Stimulated activated naive B cell treated with anti-CD40 and anti-IgM and Interleukin-4, amounts not matched to agents 10 μg/mL and 1 μg/mL and 100 μg/mL, for 72 hours (primary cell): Measurements from ENCODE around the gene C16orf96.

Experiments used
- ATAC-seq, 2 donors: fragments of 150-1000 bp; cut with Tn5 transposase; replicated peaks; 2 replicates each; pipeline ENCODE4 v1.10.0; 2021; ENCODE audit warnings: moderate library complexity in 1 of 2
- DNase-seq: peaks from one replicate; pipeline ENCODE4 v3.0.0; 2021
- H3K27ac Mint-ChIP-seq: one replicate; pipeline ENCODE4 v1.8.0; 2022; ENCODE audit warnings: mild to moderate bottlenecking, mixed read lengths
- H3K27me3 Mint-ChIP-seq, 2 donors: one replicate each; pipeline ENCODE4 v1.8.0; 2022; ENCODE audit warnings: mixed read lengths in 2 of 2
- H3K36me3 Mint-ChIP-seq, 2 donors: one replicate each; pipeline ENCODE4 v1.8.0; 2022; ENCODE audit warnings: mixed read lengths in 2 of 2, mild to moderate bottlenecking in 1 of 2
- H3K4me1 Mint-ChIP-seq, 2 donors: one replicate each; pipeline ENCODE4 v1.8.0; 2022; ENCODE audit warnings: mixed read lengths in 2 of 2, mild to moderate bottlenecking in 1 of 2
- H3K4me3 Mint-ChIP-seq, 2 donors: one replicate each; pipeline ENCODE4 v1.8.0; 2022; ENCODE audit warnings: mild to moderate bottlenecking in 2 of 2, mixed read lengths in 2 of 2, moderate library complexity in 1 of 2
- H3K9me3 Mint-ChIP-seq, 2 donors: one replicate each; pipeline ENCODE4 v1.8.0; 2022; ENCODE audit warnings: mixed read lengths in 2 of 2, mild to moderate bottlenecking in 1 of 2

The C16orf96 gene

GRCh38 chr16:4591191-4591590 is 35.1 kb downstream of the C16orf96 start:
- no peak overlapping the region for H3K4me3 Mint-ChIP-seq
- H3K4me1 Mint-ChIP-seq, result no peaks in the 10 kb centered on the region
- DNase-seq (no peak), ATAC-seq (no peak)
- H3K27ac Mint-ChIP-seq, result no peak overlapping the region
- no peaks in the 10 kb centered on the region for H3K9me3 Mint-ChIP-seq
- H3K36me3 Mint-ChIP-seq, result peaks cover 0 to 1% of the 10 kb centered on the region in 2 donors
- H3K27me3 Mint-ChIP-seq, result peaks cover 0 to 11% of the 10 kb centered on the region in 2 donors

DNA sequence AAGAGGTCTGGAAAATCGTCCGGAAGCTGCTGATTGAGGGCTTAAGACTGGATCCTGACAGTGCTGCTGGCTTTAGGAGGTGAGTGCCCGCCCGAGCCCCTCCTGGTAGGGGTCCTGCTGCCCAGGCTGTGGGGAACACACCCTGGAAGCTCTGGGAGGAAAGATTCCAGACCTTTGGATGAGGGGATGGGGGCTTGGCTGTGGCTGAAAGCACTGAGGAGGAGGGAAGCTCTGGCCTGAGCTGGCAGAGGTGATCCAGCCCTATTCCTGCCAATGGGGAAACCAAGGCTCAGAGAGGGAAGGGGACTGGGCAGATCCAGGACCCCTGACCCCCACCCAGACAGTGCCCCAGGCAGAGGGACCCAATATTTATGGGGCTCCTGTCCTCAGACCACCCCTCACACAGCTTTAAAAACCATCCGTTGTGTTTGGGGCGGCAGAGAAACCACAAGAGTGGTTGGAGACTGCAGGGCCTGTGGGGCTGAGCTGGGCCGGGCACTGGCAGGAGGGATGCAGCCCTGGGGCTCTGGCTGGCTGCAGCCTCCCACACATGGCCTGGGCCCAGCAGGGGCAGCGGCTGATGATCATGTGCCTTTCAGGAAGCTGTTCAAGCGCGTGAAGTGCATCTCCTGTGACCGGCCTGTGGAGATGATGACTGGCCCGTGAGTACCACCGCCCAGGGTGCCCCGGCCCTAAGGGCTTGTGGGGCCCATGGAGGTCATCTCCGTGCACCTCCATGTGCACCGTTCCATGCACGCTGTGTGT is 35.7 kb downstream of the C16orf96 start:
- DNase-seq (no peak), ATAC-seq (no peak)
- Mint-ChIP-seq H3K36me3 (no peaks in the 10 kb centered on the region), H3K4me1 (no peaks in the 10 kb centered on the region), H3K4me3 (no peak overlapping the region), H3K27me3 (peaks cover 0 to 6% of the 10 kb centered on the region in 2 donors), H3K27ac (no peak overlapping the region), H3K9me3 (no peaks in the 10 kb centered on the region)

- DNase-seq, result no peak
- H3K4me3 Mint-ChIP-seq, result no peak overlapping the region
- ATAC-seq, result no peak
- no peaks in the 10 kb centered on the region for H3K4me1 Mint-ChIP-seq
- H3K9me3 Mint-ChIP-seq, result no peaks in the 10 kb centered on the region
- H3K27ac Mint-ChIP-seq, result no peak overlapping the region
- no peaks in the 10 kb centered on the region for H3K27me3 Mint-ChIP-seq
- no peaks in the 10 kb centered on the region for H3K36me3 Mint-ChIP-seq
Measured at GRCh38 chr16:4593086-4593485, 36.9 kb downstream of the C16orf96 start.

- DNase-seq (no peak), ATAC-seq (no peak)
- Mint-ChIP-seq H3K36me3 (no peaks in the 10 kb centered on the region), H3K27me3 (peaks cover 0 to 5% of the 10 kb centered on the region in 2 donors), H3K4me3 (no peak overlapping the region), H3K9me3 (no peaks in the 10 kb centered on the region), H3K4me1 (no peaks in the 10 kb centered on the region), H3K27ac (no peak overlapping the region)
Measured at GRCh38 chr16:4594433-4595410, 38.6 kb downstream of the C16orf96 start.

DNA sequence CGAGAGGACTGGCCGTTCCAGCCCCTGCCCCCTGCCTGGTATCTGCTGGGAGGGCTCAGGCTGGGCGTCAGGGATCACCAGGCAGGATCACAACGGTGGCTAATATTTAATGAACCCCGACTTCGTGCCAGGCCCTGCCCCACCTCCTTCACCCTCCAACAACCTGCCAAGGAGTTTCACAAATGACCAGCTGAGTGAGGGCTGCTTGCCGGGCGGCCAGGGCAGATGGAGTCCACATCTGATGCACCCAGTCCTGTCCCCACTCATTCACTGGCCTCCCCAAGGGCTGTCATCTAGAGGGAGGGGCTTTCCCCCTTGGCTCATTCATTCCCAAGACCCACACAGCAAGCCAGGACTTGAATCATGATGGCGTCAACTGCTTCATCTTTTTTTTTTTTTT is 41.0 kb downstream of the C16orf96 start:
- Mint-ChIP-seq H3K9me3 (no peaks in the 10 kb centered on the region), H3K36me3 (no peaks in the 10 kb centered on the region), H3K27me3 (peaks cover 4 to 15% of the 10 kb centered on the region in 2 donors), H3K4me3 (no peak overlapping the region), H3K27ac (no peak overlapping the region), H3K4me1 (no peaks in the 10 kb centered on the region)
- ATAC-seq (no peak), DNase-seq (no peak)

DNA sequence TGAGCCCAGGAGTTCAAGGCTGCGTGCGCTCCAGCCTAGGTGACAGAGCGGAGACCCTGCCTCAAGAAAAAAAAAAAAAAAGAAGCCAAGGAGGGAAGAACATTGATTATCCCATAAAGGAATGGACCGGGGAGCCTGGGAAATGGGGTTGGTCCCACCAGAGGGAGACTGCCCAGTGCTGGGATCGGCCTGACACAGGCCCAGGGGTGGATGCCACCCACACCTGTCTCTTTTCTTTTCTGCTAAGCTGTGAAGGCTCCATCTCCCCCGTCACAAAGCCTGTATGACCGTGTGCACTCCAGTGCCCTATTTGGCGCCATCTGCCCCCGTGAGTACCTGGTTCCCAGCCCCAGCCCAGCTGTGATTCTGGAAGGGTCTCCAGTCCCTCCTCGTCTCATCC is 42.9 kb downstream of the C16orf96 start:
- H3K27me3 Mint-ChIP-seq, result peaks cover 4 to 17% of the 10 kb centered on the region in 2 donors
- no peak for ATAC-seq
- no peaks in the 10 kb centered on the region for H3K36me3 Mint-ChIP-seq

GRCh38 chr16:4599545-4599944 is 43.4 kb downstream of the C16orf96 start:
- no peaks in the 10 kb centered on the region for H3K9me3 Mint-ChIP-seq
- no peak overlapping the region for H3K27ac Mint-ChIP-seq
- H3K4me1 Mint-ChIP-seq, result no peaks in the 10 kb centered on the region
- no peaks in the 10 kb centered on the region for H3K36me3 Mint-ChIP-seq
- ATAC-seq (no peak), DNase-seq (no peak)
- peaks cover 4 to 17% of the 10 kb centered on the region in 2 donors for H3K27me3 Mint-ChIP-seq
- no peak overlapping the region for H3K4me3 Mint-ChIP-seq

More for the DNA sequence above, 42.9 kb downstream of the C16orf96 start:
- Mint-ChIP-seq H3K4me3 (no peak overlapping the region), H3K27ac (no peak overlapping the region), H3K4me1 (no peaks in the 10 kb centered on the region), H3K9me3 (no peaks in the 10 kb centered on the region)
- DNase-seq, result no peak

GRCh38 chr16:4601036-4601863 is 45.1 kb downstream of the C16orf96 start:
- no peaks in the 10 kb centered on the region for H3K4me1 Mint-ChIP-seq
- no peak overlapping the region for H3K4me3 Mint-ChIP-seq
- no peak for DNase-seq
- no peaks in the 10 kb centered on the region for H3K36me3 Mint-ChIP-seq
- no peaks in the 10 kb centered on the region for H3K9me3 Mint-ChIP-seq
- H3K27ac Mint-ChIP-seq, result no peak overlapping the region
- no peak for ATAC-seq
- H3K27me3 Mint-ChIP-seq, result peaks cover 4 to 17% of the 10 kb centered on the region in 2 donors

- Mint-ChIP-seq H3K36me3 (peaks cover 2% of the 10 kb centered on the region in 2 donors), H3K4me1 (peaks cover 2% of the 10 kb centered on the region in 2 donors), H3K27me3 (peaks cover 4 to 17% of the 10 kb centered on the region in 2 donors), H3K4me3 (no peak overlapping the region), H3K27ac (no peak overlapping the region), H3K9me3 (no peaks in the 10 kb centered on the region)
- no peak for ATAC-seq
- DNase-seq, result no peak
Measured at GRCh38 chr16:4601864-4602186, 45.7 kb downstream of the C16orf96 start.

DNA sequence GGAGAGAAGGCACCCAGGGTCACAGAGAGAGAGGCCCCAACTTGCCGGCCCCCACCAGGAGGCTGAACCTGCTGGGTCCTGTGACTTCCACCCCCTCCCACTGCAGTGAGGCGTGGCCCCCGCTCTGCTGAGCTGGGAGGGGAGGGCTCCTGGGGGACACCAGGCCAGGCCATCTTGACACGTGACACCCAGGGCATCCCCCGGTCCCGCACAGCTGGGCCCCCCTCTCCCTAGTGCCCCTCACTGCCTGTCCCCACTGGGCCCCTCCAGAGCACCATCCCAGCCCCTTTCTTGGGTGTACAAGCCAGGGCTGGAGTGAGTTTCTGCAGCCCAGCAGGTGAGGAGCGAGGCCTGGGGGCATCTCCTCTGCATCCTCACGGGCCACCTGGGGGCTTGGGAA is 46.2 kb downstream of the C16orf96 start:
- Mint-ChIP-seq H3K9me3 (no peaks in the 10 kb centered on the region), H3K27me3 (peaks cover 4 to 17% of the 10 kb centered on the region in 2 donors), H3K27ac (no peak overlapping the region), H3K4me3 (no peak overlapping the region), H3K4me1 (peaks cover 3 to 4% of the 10 kb centered on the region in 2 donors), H3K36me3 (peaks cover 5 to 7% of the 10 kb centered on the region in 2 donors)
- no peak for DNase-seq
- no peak for ATAC-seq

- DNase-seq, result no peak
- Mint-ChIP-seq H3K27me3 (peaks cover 4 to 17% of the 10 kb centered on the region in 2 donors), H3K4me3 (no peak overlapping the region), H3K27ac (no peak overlapping the region), H3K4me1 (peaks cover 4% of the 10 kb centered on the region in 2 donors), H3K9me3 (no peaks in the 10 kb centered on the region), H3K36me3 (peaks cover 10 to 16% of the 10 kb centered on the region in 2 donors)
- no peak for ATAC-seq
Measured at GRCh38 chr16:4603624-4604170, 47.6 kb downstream of the C16orf96 start.

GRCh38 chr16:4604401-4604800 is 48.3 kb downstream of the C16orf96 start:
- DNase-seq (no peak), ATAC-seq (no peak)
- Mint-ChIP-seq H3K4me3 (no peak overlapping the region), H3K4me1 (peaks cover 4% of the 10 kb centered on the region in 2 donors), H3K9me3 (no peaks in the 10 kb centered on the region), H3K27ac (no peak overlapping the region), H3K27me3 (peaks cover 4 to 13% of the 10 kb centered on the region in 2 donors), H3K36me3 (peaks cover 12 to 18% of the 10 kb centered on the region in 2 donors)

GRCh38 chr16:4606354-4606753 is 50.2 kb downstream of the C16orf96 start:
- peak overlapping the region; percentile 9 for H3K27ac Mint-ChIP-seq
- no peaks in the 10 kb centered on the region for H3K9me3 Mint-ChIP-seq
- peaks cover 4 to 10% of the 10 kb centered on the region in 2 donors for H3K27me3 Mint-ChIP-seq
- no peak overlapping the region for H3K4me3 Mint-ChIP-seq
- H3K4me1 Mint-ChIP-seq, result peaks cover 5 to 8% of the 10 kb centered on the region in 2 donors
- peaks cover 12 to 18% of the 10 kb centered on the region in 2 donors for H3K36me3 Mint-ChIP-seq
- no peak for ATAC-seq
- DNase-seq, result no peak
